ENCODE data around the gene CSTA.

- TF ChIP-seq CTCF (IDR thresholded peaks at IDR 0.05; ENCODE audit: insufficient read depth, low read length, poor library complexity, severe bottlenecking) (no peak), EZH2phosphoT487 (conservative IDR thresholded peaks at IDR 0.05; ENCODE audit: low read length) (no peak)
Measured at GRCh38 chr3:122366379-122366749, 41.3 kb downstream of the CSTA start.
